Activated T-cell treated with anti-CD3 and anti-CD28 coated beads, Interleukin-2, amount 50 U/mL, for 24 hours (primary cell): Measurements from ENCODE around the gene FNDC4.
"Not testable (repeated sequence)": the region's sequence is repeated elsewhere in the genome, so short reads cannot be mapped to it uniquely, and the experiment has no call there.

Source experiments
- DNase-seq: peaks from one replicate; pipeline ENCODE4 v3.0.0-alpha.2; 2020
- H3K27ac Mint-ChIP-seq: 2 replicates; pipeline ENCODE4 v1.8.0; 2020; ENCODE audit warnings: mild to moderate bottlenecking, mixed read lengths
- H3K27me3 Mint-ChIP-seq: 2 replicates; pipeline ENCODE4 v1.8.0; 2020; ENCODE audit warnings: mixed read lengths
- H3K36me3 Mint-ChIP-seq: 2 replicates; pipeline ENCODE4 v1.8.0; 2020; ENCODE audit warnings: low read depth, mixed read lengths
- H3K4me1 Mint-ChIP-seq: 2 replicates; pipeline ENCODE4 v1.8.0; 2020; ENCODE audit warnings: low read depth, mixed read lengths
- H3K4me3 Mint-ChIP-seq: 2 replicates; pipeline ENCODE4 v1.8.0; 2020; ENCODE audit warnings: mild to moderate bottlenecking, moderate library complexity, mixed read lengths
- H3K9me3 Mint-ChIP-seq: 2 replicates; pipeline ENCODE4 v1.8.0; 2020; ENCODE audit warnings: mixed read lengths

The FNDC4 gene, protein sequence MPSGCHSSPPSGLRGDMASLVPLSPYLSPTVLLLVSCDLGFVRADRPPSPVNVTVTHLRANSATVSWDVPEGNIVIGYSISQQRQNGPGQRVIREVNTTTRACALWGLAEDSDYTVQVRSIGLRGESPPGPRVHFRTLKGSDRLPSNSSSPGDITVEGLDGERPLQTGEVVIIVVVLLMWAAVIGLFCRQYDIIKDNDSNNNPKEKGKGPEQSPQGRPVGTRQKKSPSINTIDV

DNA sequence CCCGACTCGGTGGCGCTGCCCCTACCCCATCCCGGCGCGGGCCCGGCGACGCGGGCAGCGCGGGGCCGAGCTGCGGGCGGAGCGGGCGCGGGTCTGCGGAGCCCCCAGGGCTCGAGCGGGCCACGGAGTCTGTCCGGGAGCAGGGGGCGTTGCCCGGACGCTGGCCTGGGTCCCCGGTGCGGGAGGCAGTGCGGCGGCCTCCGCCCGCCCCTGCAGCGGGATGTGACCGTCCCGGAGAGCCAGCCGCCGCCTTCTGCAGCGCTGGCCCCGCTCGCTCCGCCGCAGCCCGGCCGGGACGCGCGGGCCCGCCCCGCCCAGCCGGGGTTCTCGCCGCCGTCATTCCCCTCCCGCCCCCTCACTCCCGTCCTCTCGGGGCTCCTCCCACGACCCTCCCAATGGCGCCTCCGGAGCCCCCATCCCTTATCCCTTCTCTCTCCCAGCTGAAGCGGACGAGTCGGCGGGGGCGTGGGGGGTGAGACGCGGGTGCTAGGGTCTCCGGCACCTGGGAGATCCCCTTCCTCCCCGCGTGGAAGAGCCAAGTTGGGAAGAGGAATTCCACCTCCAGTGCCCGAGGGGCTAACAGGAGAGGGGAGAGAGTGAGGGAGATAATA is at the start of gene FNDC4:
Gene FNDC4, minus strand, starts transcription at position 257 of the 611 bp plus-strand sequence. CDS start 521 bp downstream, outside the sequence.
- DNase-seq: peak; percentile 42
- H3K36me3 Mint-ChIP-seq: no peaks in the 10 kb centered on the region

DNA sequence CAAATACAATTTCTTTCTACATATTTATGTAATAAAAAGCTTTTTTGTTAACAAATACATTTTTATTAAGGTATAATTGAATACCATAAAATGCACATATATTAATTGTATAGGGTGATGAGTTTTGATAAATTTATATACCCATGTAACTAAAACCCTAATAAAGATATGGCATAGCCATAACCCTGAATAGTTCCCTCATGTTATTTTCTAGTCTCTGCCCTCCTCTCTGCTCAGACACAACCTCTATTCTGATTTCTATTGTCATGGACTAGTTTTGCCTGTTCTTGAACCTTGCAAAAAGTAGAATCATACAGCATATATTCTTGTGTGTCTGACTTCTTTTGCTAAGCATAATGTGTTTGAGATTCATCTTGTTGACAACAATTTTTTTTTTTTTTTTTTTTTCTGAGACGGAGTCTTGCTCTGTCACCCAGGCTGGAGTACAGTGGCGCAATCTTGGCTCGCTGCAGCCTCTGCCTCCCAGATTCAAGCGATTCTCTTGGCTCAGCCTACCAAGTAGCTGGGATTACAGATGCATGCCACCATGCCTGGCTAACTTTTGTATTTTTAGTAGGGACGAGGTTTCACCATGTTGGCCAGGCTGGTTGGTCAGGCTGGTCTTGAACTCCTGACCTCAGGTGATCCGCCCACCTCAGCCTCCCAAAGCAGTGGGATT is 49.3 kb upstream of the FNDC4 start:
- Mint-ChIP-seq H3K4me1 (peaks cover 5% of the 10 kb centered on the region), H3K4me3 (no peak overlapping the region), H3K27me3 (no peaks in the 10 kb centered on the region), H3K36me3 (no peaks in the 10 kb centered on the region), H3K9me3 (no peaks in the 10 kb centered on the region), H3K27ac (no peak overlapping the region)
- DNase-seq: no peak

More for the DNA sequence above, at the start of gene FNDC4:
- peaks cover 15% of the 10 kb centered on the region for H3K4me1 Mint-ChIP-seq
- H3K4me3 Mint-ChIP-seq: peak within 1 kb of the TSS; percentile 68
- no peaks in the 10 kb centered on the region for H3K9me3 Mint-ChIP-seq
- H3K27ac Mint-ChIP-seq: no peak within 1 kb of the TSS
- peaks cover 53% of the 10 kb centered on the region for H3K27me3 Mint-ChIP-seq

DNA sequence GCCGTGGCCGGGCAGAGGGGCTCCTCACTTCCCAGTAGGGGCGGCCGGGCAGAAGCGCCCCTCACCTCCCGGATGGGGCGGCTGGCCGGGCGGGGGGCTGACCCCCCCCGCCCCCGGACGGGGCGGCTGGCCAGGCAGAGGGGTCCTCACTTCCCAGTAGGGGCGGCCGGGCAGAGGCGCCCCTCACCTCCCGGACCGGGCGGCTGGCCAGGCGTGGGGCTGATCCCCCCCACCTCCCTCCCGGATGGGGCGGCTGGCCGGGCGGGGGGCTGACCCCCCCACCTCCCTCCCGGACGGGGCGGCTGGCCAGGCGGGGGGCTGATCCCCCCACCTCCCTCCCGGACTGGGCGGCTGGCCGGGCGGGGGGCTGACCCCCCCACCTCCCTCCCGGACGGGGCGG is 44.6 kb upstream of the FNDC4 start:
- H3K36me3 Mint-ChIP-seq, H3K9me3 Mint-ChIP-seq, H3K27ac Mint-ChIP-seq, H3K4me3 Mint-ChIP-seq, H3K27me3 Mint-ChIP-seq, DNase-seq, H3K4me1 Mint-ChIP-seq: not testable (repeated sequence)

DNA sequence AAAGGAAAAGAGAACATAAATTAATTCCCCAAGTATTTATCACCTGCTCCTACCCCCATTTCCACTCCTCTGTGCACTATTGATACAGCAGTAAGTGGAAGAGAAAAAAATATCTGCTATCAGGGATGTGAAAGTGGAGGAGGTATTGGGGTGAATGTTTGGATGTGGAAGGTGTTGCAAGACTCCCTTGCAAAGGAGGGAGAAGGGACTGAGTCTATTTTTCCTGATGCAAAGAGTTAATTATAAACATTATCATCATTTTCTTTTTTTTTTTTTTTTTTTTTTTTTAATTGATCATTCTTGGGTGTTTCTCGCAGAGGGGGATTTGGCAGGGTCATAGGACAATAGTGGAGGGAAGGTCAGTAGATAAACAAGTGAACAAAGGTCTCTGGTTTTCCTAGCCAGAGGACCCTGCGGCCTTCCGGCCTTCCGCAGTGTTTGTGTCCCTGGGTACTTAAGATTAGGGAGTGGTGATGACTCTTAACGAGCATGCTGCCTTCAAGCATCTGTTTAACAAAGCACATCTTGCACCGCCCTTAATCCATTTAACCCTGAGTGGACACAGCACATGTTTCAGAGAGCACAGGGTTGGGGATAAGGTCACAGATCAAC is 43.9 kb upstream of the FNDC4 start:
- DNase-seq, H3K4me3 Mint-ChIP-seq, H3K36me3 Mint-ChIP-seq, H3K27ac Mint-ChIP-seq, H3K4me1 Mint-ChIP-seq, H3K27me3 Mint-ChIP-seq, H3K9me3 Mint-ChIP-seq: not testable (repeated sequence)

DNA sequence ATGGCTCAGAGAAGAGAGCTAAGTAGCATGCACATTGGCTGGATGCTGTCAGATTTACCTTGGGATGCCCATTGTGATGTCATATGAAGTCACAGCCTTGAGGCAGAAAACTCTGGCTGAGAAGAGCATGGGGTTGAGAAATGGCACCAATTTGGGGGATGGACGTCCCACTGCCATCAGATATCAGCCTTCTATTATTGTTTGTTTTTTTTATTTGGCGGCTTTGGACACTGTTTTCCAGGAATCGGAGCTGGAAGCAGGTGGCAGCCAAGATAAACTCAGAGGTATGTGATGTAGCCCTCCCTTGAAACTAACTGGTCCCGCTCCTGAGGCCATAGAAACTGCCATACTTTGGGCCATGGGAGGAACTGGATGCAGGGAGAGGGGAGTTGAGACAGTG is 42.3 kb upstream of the FNDC4 start:
- Mint-ChIP-seq H3K27ac (no peak overlapping the region), H3K4me1 (no peaks in the 10 kb centered on the region), H3K9me3 (no peaks in the 10 kb centered on the region), H3K36me3 (no peaks in the 10 kb centered on the region), H3K27me3 (no peaks in the 10 kb centered on the region), H3K4me3 (no peak overlapping the region)
- no peak for DNase-seq

DNA sequence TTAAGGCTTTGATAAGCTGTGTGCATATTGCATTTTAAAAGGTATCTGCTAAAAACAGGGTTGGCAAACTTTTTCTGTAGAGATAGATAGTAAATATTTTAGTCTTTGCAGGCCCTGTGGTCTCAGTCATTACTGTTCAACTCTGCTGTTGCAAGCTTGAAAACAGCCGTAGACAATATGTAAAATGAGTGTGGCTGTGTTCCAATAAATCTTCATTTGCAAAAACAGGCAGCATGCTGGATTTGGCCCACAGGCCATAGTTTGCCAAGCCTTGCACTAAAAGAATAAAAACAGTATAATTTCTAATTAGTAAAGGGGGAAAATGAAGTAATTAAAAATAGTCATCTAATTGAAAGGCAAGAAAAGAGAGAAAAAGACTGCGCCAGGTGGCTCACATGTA is 37.0 kb upstream of the FNDC4 start:
- H3K36me3 Mint-ChIP-seq: no peaks in the 10 kb centered on the region
- no peak for DNase-seq
- peaks cover 8% of the 10 kb centered on the region for H3K4me1 Mint-ChIP-seq
- no peak overlapping the region for H3K27ac Mint-ChIP-seq
- H3K4me3 Mint-ChIP-seq: no peak overlapping the region
- H3K9me3 Mint-ChIP-seq: no peaks in the 10 kb centered on the region
- H3K27me3 Mint-ChIP-seq: peaks cover 11% of the 10 kb centered on the region

DNA sequence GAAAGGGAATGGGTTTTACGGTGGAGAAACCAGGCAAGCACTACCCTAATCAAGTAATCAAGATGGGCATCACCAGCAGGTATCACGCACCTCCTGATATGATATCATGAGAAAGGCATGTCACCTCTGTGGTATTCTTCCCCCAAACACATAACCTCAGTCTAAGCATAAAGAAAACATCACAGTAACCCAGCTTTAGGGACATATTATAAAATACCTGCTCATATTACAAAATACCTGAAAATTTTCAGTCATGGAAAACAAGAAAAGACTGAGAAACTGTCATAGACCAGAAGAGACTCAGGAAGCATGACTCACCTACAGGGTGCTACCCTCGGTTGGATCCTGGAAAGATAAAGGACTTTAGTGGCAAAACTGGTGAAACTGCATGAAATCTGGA is 32.2 kb upstream of the FNDC4 start:
- peaks cover 19% of the 10 kb centered on the region for H3K27me3 Mint-ChIP-seq
- peaks cover 9% of the 10 kb centered on the region for H3K4me1 Mint-ChIP-seq
- no peak overlapping the region for H3K27ac Mint-ChIP-seq
- no peaks in the 10 kb centered on the region for H3K9me3 Mint-ChIP-seq
- no peaks in the 10 kb centered on the region for H3K36me3 Mint-ChIP-seq
- no peak for DNase-seq
- H3K4me3 Mint-ChIP-seq: no peak overlapping the region

DNA sequence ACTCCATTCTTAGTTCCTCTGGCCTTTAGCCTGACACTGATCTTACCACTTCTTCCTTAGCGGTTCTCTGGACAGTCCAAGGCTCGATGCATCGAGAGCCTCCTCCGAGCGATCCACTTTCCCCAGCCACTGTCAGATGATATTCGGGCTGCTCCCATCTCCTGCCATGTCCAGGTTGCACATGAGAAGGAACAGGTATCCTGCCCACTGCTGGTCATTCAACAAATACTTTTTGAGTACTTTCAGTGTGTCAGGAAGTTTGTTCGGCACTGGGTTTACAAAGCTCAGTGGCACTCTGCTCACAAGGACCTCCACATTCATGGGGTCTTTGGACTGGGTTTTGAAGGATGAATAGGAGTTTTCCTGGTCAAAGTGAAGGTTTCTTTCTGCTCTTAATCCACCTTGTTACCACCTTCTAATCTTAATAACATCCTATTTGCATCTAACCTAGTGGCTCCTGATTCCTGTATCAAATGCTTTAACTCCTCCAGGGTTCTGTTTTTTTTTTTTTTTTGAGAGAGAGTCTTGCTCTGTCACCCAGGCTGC is 27.5 kb upstream of the FNDC4 start:
- Mint-ChIP-seq H3K27ac (no peak overlapping the region), H3K27me3 (peaks cover 35% of the 10 kb centered on the region), H3K4me1 (peaks cover 5% of the 10 kb centered on the region), H3K9me3 (no peaks in the 10 kb centered on the region), H3K36me3 (no peaks in the 10 kb centered on the region), H3K4me3 (no peak overlapping the region)
- DNase-seq: no peak

DNA sequence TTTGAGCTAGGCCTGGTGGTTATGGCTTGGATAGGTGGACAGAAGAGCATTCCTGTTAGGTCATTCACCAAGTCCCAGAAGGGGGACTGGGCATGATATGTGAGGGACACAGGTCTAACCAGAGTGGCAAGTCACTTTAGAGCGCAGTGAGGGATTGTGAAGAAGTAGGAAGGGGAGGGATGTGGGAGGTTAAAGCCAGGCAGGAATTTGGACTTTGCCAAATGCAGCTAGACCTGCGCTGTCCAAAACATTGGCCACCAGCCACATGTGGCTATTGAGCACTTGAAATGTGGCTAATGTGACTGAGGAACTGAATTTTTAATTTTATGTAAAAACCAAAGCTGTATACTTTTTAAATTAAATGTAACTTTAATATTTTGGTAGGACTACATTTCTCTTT is 25.3 kb upstream of the FNDC4 start:
- no peaks in the 10 kb centered on the region for H3K4me1 Mint-ChIP-seq

DNA sequence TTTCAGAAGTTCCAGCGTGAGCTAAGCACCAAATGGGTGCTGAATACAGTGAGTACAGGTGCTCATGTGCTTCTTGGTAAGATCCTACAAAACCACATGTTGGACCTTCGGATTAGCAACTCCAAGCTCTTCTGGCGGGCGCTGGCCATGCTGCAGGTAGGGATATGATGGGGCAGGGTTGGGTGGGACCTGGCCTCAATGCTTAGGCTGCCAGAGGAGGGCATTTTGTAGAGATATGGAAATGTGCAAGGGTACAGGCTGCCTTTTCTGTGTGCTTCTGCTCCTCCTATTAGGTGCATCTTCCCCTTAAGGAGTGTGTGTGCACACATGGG is 23.7 kb upstream of the FNDC4 start:
- Mint-ChIP-seq H3K27me3 (peaks cover 27% of the 10 kb centered on the region), H3K4me1 (no peaks in the 10 kb centered on the region), H3K4me3 (no peak overlapping the region), H3K9me3 (no peaks in the 10 kb centered on the region), H3K27ac (no peak overlapping the region), H3K36me3 (no peaks in the 10 kb centered on the region)
- no peak for DNase-seq

More for the DNA sequence above, 25.3 kb upstream of the FNDC4 start:
- no peak overlapping the region for H3K4me3 Mint-ChIP-seq
- no peak overlapping the region for H3K27ac Mint-ChIP-seq
- peaks cover 30% of the 10 kb centered on the region for H3K27me3 Mint-ChIP-seq
- no peak for DNase-seq
- no peaks in the 10 kb centered on the region for H3K9me3 Mint-ChIP-seq
- H3K36me3 Mint-ChIP-seq: no peaks in the 10 kb centered on the region

DNA sequence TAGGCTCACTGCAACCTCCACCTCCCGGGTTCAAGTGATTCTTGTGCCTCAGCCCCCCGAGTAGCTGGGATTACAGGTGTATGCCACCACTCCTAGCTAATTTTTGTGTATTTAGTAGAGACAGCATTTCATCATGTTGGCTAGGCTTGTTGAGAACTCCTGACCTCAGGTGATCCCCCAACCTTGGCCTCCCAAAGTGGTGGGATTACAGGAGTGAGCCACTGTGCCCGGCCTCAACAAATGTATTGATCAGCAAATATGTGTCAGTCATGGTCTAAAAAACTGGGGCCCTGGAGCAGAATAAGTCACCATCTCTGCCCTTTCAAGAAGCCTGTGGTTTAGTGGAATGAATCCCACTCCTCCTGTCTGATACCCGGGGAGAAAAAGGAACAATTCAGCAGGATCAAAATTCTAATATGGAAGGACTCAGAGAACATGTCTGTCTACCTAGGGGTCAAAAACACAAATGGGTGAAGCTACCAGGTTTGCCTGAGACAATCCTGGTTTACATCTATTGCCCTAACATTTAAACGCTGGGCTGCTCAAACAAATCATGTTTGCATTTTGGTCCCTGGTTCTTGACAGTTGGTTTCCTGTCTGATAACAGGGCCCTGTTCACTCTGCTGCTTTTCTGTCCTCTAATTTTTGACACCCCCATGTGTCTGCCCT is 23.2 kb upstream of the FNDC4 start:
- no peaks in the 10 kb centered on the region for H3K9me3 Mint-ChIP-seq
- no peak for DNase-seq
- no peak overlapping the region for H3K27ac Mint-ChIP-seq
- peaks cover 27% of the 10 kb centered on the region for H3K27me3 Mint-ChIP-seq
- no peaks in the 10 kb centered on the region for H3K4me1 Mint-ChIP-seq
- no peak overlapping the region for H3K4me3 Mint-ChIP-seq
- no peaks in the 10 kb centered on the region for H3K36me3 Mint-ChIP-seq

DNA sequence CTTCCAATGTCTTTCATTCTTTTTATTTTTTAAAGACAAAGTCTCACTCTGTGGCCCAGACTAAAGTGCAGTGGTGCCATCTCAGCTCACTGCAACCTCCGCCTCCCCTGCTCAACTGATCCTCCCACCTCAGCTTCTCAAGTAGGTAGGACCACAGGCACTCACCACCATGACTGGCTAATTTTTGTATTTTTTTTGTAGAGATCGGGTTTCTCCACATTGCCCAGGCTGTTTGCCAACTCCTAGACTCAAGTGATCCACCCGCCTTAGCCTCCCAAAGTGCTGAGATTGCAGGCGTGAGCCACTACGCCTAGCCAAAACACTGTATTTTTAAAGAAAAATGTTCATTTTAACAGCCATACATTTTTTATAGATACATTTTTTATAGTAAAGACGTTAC is 14.3 kb upstream of the FNDC4 start:
- DNase-seq: no peak
- peaks cover 7% of the 10 kb centered on the region for H3K27me3 Mint-ChIP-seq
- no peak overlapping the region for H3K27ac Mint-ChIP-seq
- no peaks in the 10 kb centered on the region for H3K9me3 Mint-ChIP-seq
- no peaks in the 10 kb centered on the region for H3K4me1 Mint-ChIP-seq
- H3K36me3 Mint-ChIP-seq: no peaks in the 10 kb centered on the region
- H3K4me3 Mint-ChIP-seq: no peak overlapping the region

DNA sequence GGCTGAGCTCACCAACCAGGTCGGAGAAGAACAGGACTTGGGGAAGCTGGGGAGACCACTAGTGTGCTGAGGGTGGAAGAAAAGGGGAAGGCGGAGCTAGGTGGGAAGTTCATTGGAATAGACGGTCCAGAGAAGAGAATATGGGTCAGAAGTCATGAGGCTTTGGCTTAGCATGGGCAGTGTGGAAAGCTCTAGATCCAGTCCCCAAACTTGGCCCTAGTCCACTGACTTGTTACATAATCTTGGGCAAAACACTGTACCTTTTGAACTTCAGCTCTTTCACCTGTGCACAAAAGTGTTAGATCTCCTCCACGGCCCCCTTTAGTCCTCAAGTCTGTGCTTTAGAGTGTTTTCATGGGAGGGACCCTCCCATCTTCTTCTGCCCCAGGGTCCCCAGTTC is 12.3 kb upstream of the FNDC4 start:
- no peaks in the 10 kb centered on the region for H3K36me3 Mint-ChIP-seq
- H3K27me3 Mint-ChIP-seq: no peaks in the 10 kb centered on the region
- no peak overlapping the region for H3K4me3 Mint-ChIP-seq
- no peaks in the 10 kb centered on the region for H3K9me3 Mint-ChIP-seq
- H3K27ac Mint-ChIP-seq: no peak overlapping the region
- H3K4me1 Mint-ChIP-seq: no peaks in the 10 kb centered on the region
- DNase-seq: no peak

DNA sequence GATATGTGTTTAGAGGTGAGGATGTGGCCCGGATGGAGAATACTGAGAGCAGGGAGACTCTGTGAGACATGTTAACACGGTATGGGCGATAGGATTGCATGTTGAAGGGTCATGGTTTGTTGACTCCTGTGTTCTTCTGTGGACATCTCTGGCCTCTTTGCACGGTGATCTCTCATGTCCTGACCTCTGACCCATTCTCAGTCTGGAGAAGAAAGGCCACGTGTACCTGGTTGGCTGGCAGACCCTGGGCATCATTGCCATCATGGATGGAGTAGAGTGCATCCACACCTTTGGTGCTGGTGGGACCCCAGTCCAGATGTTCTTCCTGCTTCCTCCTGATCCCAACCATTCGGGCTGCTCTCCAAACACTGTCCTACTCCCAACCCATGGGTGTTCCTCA is 11.6 kb upstream of the FNDC4 start:
- H3K9me3 Mint-ChIP-seq: no peaks in the 10 kb centered on the region
- no peaks in the 10 kb centered on the region for H3K4me1 Mint-ChIP-seq
- H3K27ac Mint-ChIP-seq: no peak overlapping the region
- no peaks in the 10 kb centered on the region for H3K36me3 Mint-ChIP-seq
- no peak overlapping the region for H3K4me3 Mint-ChIP-seq
- DNase-seq: no peak
- H3K27me3 Mint-ChIP-seq: no peaks in the 10 kb centered on the region
